Motor neuron (in vitro differentiated cells): Measurements from ENCODE around the gene DAP. TPM values are rescaled to one million over a fixed set of nuclear protein-coding genes. Genes with fewer than 3 reads are reported as not detected.

Source experiments
- ATAC-seq, 8 experiments: fragments of 200-7000 bp; cut with Tn5 transposase; replicated peaks in 6 of 8; 2 replicates each; pipeline ENCODE4 v1.8.0; 2021; ENCODE audit warnings: mild to moderate bottlenecking in 8 of 8, moderate library complexity in 8 of 8
- H3K27ac ChIP-seq, 2 donors: fragments of 250-450 bp; sonication (Bioruptor Pico); 2 replicates each; pipeline ENCODE4 v1.9.0; 2021; ENCODE audit warnings: antibody characterized with exemption in 2 of 2, mild to moderate bottlenecking in 2 of 2, moderate library complexity in 1 of 2
- H3K4me1 ChIP-seq, 2 donors: fragments of 250-450 bp; sonication (Bioruptor Pico); replicated peaks in 1 of 2; 2 replicates each; pipeline ENCODE4 v1.6.1; 2021; ENCODE audit warnings: antibody characterized with exemption in 2 of 2, mild to moderate bottlenecking in 2 of 2, moderate library complexity in 1 of 2
- H3K4me3 ChIP-seq, 5 donors: fragments of 250-450 bp; sonication (Bioruptor Pico); 2 replicates each; pipeline ENCODE4 v1.9.0; 2021; ENCODE audit warnings: antibody characterized with exemption in 5 of 5, mild to moderate bottlenecking in 5 of 5, moderate library complexity in 4 of 5
- WGBS, 10 experiments: fragments of 450-650 bp; shearing (Covaris generic); methylation state at CpG; one replicate each; pipeline ENCODE4 v1.0.0; 2022; 5-methylcytosine and 5-hydroxymethylcytosine counted together
- in situ Hi-C, 9 experiments: fragments of 400-800 bp; cut with MboI; loops; one replicate each; pipeline ENCODE4 v1.15.0; 2021; ENCODE audit warnings: low sequenced_read_pairs in 9 of 9, low pct_unique_long_range_greater_than_20kb in 2 of 9; ENCODE audit not compliant: unreplicated experiment in 9 of 9
- total RNA-seq, 8 experiments: library from RNA; unstranded; fragments of 300-600 nt; gene quantifications; 2 replicates each; pipeline versions ENCODE4 v1.2.3 to v1.2.4, GENCODE V29; 2022

The DAP gene
- total RNA-seq, 8 experiments from 2014 or later: 14.3 to 75.1 (median 38.9) TPM

GRCh38 chr5:10779592-10779991, 18.6 kb upstream of the DAP start:
- ATAC-seq: no peak
- Histone ChIP-seq H3K4me1 (peaks cover 0 to 4% of the 10 kb centered on the region in 2 donors), H3K27ac (no peak overlapping the region), H3K4me3 (no peak overlapping the region)
- in situ Hi-C loops: no loop called here

DNA sequence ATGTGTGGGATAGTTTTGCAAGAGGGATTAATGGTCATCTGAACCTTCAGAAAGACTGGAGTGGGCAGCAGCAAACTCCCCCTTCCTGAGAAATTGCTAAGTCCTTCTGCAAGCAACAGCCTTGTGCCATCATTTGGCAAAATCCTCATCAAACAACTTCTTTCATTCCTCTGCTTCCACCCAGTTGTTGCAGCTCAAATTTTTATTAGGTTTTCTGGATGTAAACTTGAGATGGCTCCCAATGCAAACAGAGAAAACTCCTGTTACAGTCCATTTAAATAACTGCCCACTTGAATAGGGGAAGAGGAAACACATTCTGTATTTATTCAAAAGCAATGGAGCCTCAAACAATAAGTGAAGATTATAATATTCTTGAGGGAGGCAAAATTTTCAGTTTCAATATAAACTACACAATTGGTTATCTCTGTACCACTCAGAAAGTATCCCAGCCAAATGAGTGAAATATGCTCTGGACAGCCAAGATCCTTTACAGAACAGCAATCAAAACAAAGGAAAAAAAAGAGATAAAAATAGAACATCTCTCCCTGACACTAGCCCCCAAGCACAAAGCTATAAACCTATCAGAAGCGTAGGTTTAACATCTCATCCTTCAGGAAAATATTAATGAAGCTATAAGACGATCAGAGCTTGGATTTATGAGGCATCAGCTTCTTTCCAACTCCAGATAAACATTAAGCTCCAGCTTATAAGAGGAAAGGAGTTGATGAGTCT, 17.3 kb upstream of the DAP start:
- 0 to 80% (median 46%) methylated on average over 1 to 2 of the region's 2 CpGs; no CpG with 5 or more reads in 1 of the 10 experiments for WGBS, 10 experiments
- Histone ChIP-seq H3K4me3 (no peak overlapping the region), H3K4me1 (peaks cover 9% of the 10 kb centered on the region in 2 donors), H3K27ac (no peak overlapping the region)
- peak in 3 of 8 experiments; percentile 47 to 73 (median 73) for ATAC-seq
- in situ Hi-C loops: no loop called here

- peaks cover 19 to 24% of the 10 kb centered on the region in 2 donors for H3K4me1 ChIP-seq
- WGBS, 10 experiments: 0 to 68% (median 43%) methylated on average over 1 to 4 of the region's 4 CpGs; no CpG with 5 or more reads in 4 of the 10 experiments
- in situ Hi-C loops: no loop called here
- H3K27ac ChIP-seq: no peak overlapping the region
- peak in 1 of 8 experiments; percentile 20 for ATAC-seq
- H3K4me3 ChIP-seq: no peak overlapping the region
These were observed 14.6 kb upstream of the DAP start for GRCh38 chr5:10775646-10776045.

DNA sequence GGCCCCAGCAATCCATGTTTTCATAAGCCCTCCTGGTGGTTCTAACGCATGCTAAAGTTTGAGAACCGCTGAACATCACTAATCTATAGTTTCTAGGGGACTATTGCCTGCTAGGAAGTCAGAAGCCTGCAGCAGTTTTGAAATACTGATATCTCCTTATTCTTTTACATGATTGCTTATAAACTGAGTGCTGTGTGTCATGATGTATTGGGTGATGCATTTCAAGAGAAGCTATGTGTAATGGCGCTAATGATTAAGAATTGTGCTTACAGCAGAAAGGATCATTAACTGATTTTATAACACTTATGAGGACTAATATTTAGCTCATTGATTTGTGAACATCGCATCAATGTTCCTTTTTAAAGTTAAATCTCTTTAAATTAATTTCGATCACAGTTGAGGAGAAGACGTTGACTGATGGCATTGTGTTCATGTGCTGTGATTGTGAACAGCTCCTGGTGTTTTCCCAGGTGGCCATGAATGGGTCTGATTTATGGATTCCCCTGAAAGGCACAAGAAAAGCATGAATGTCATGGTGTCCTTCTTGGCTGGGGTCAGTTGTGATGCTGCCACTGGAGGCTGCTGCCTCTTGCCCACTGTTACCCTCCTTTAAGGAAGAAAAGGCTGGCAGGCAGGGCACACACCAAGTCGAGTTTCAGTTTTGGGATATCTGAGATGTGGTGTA, 12.0 kb upstream of the DAP start:
- peaks cover 23 to 33% of the 10 kb centered on the region in 2 donors for H3K4me1 ChIP-seq
- in situ Hi-C loops: no loop called here
- peak overlapping the region in 1 of 2 donors; percentile 36 for H3K27ac ChIP-seq
- ATAC-seq: peak in 5 of 8 experiments; percentile 55 to 86 (median 81)
- no peak overlapping the region for H3K4me3 ChIP-seq
- 40 to 100% (median 69%) methylated on average over 1 to 6 of the region's 7 CpGs for WGBS, 10 experiments

GRCh38 chr5:10768328-10768899, 7.4 kb upstream of the DAP start:
- ATAC-seq: peak in 2 of 8 experiments; percentile 27 to 59
- WGBS, 10 experiments: 20 to 81% (median 64%) methylated on average over 2 to 3 of the region's 3 CpGs
- Histone ChIP-seq H3K4me1 (peaks cover 18 to 24% of the 10 kb centered on the region in 2 donors), H3K27ac (no peak overlapping the region), H3K4me3 (no peak overlapping the region)
- in situ Hi-C loops: no loop called here

GRCh38 chr5:10762776-10763500, 1.9 kb upstream of the DAP start:
- Histone ChIP-seq H3K4me1 (peaks cover 9 to 11% of the 10 kb centered on the region in 2 donors), H3K4me3 (no peak overlapping the region), H3K27ac (no peak overlapping the region)
- in situ Hi-C loops: no loop called here
- 67 to 100% (median 95%) methylated on average over 1 to 9 of the region's 10 CpGs for WGBS, 10 experiments
- no peak for ATAC-seq

DNA sequence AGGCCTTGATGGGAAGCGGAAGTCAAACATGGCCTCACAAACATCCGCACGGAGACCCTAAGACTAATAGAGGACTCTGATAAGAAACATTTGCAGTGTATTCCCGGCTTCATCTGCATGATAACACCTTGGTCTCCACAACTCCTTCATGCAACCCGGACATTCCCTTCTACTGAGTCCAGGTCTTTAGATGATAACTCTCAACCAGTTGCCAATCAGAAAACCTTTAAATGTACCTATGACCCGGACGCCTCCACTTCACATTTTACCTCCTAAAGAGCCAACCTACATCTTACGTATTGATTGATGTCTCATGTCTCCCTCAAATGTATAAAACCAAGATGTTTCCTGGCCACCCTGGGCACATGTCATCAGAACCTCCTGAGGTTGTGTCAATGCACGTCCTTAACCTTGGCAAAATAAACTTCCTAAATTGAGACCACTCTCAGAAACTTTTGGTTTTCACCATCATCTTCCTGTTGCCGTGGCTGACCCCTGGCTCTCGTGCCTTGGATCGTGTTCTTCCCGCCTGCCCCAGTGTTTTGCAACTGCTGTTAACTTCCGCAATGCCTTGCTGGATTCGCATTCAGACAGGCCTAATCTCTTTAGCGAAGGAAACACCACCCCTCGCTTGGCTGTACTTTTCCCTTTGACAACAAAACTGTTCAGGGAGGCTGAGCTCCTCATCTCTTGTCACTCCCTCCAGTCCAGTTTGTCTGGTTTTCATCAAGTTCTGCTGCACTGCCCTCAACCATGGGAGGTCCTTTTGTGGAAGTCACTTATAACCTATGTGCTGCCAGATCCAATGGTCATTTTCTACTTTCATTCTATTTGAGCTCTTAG, 1.1 kb upstream of the DAP start:
- H3K27ac ChIP-seq: peak overlapping the region; percentile 80 to 90
- in situ Hi-C loops: no loop called here
- ATAC-seq: no peak
- H3K4me3 ChIP-seq: peak overlapping the region; percentile 58 to 89 (median 70)
- peaks cover 9 to 11% of the 10 kb centered on the region in 2 donors for H3K4me1 ChIP-seq
- WGBS, 10 experiments: 62 to 97% (median 95%) methylated on average over 4 to 12 of the region's 17 CpGs

DNA sequence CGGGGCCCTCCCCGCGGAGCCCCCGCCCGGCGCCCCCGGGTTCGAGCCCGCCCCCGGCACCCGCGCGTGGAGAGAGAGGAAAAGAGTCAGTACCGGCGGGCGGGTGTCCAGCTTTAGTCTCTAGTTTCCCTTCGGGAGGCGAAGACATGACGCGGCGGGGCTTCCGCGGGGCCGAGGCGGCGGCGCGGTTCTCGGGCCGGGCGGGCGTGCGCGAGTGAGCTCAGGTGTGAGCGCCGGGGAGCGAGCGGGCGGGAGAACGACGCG, 181 bp downstream of the DAP start:
- in situ Hi-C loops: no loop called here
- Histone ChIP-seq H3K27ac (peak overlapping the region; percentile 85 to 90), H3K4me1 (peaks cover 11 to 16% of the 10 kb centered on the region in 2 donors), H3K4me3 (peak overlapping the region; percentile 58 to 89 (median 70))
- no peak for ATAC-seq
- WGBS, 10 experiments: no CpG with 5 or more reads among the region's 42 CpGs

DNA sequence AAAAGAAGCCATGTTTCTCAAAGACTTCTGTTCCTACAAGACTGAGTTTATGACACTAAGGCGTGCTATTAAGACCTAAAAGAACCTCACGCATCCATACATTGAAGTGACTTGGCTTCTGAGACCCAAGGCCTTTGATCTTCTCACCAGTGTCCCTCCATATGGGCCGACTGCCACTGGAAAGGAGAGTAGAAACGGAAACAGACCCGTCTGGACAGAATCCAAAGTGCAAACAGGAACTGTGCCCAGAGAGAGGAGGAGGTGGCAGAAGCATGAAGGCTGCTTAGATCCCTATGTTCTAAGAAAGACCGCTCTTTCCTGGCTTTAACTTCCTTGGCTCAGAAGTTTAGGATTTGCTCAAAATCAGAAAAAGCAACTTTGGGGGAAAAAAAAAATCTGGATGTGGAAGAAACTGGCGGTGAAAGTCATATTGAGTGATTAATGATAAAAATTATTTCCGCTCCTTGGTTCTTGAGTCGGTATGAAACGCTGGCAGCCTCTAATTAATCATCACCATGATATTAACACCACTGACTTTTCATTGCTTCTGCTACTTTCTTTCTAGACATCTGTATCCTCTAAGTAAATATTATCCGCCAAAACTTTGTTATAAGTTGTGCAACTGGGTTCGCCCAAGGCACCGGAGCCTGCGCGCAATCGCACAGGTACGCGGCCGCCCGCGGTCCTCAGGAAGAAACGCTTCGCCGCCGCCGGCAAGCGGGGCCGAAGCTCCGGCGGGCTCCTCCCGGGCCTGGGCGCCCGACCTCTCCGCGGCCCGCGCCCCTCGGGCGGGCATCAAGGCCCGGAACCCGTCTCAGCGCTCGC, 726 bp downstream of the DAP start:
- in situ Hi-C loops: no loop called here
- WGBS, 10 experiments: 0 to 100% (median 9%) methylated on average over 1 to 25 of the region's 43 CpGs
- Histone ChIP-seq H3K27ac (peak overlapping the region; percentile 85 to 90), H3K4me1 (peaks cover 11 to 16% of the 10 kb centered on the region in 2 donors), H3K4me3 (peak overlapping the region; percentile 58 to 89 (median 70))
- peak; percentile 31 to 67 (median 41) for ATAC-seq

- no peak for ATAC-seq
- peaks cover 11 to 16% of the 10 kb centered on the region in 2 donors for H3K4me1 ChIP-seq
- H3K27ac ChIP-seq: no peak overlapping the region
- peak overlapping the region in 1 of 5 donors; percentile 69 for H3K4me3 ChIP-seq
- 29 to 100% (median 96%) methylated on average over 1 to 6 of the region's 6 CpGs; no CpG with 5 or more reads in 2 of the 10 experiments for WGBS, 10 experiments
- in situ Hi-C loops: no loop called here
These were observed 1.9 kb downstream of the DAP start for GRCh38 chr5:10759111-10759510.

- in situ Hi-C loops: no loop called here
- H3K4me3 ChIP-seq: no peak overlapping the region
These were observed 3.0 kb downstream of the DAP start for GRCh38 chr5:10757922-10758555.

More at GRCh38 chr5:10757922-10758555, 3.0 kb downstream of the DAP start:
- Histone ChIP-seq H3K27ac (no peak overlapping the region), H3K4me1 (peaks cover 11 to 16% of the 10 kb centered on the region in 2 donors)
- no peak for ATAC-seq
- 86 to 100% (median 96%) methylated on average over 1 to 5 of the region's 7 CpGs; no CpG with 5 or more reads in 1 of the 10 experiments for WGBS, 10 experiments
